ENCODE measurements around the gene SERTM2. TPM values are rescaled to one million over a fixed set of nuclear protein-coding genes. Genes with fewer than 3 reads are reported as not detected.

Gene SERTM2
- total RNA-seq, 1 experiment from 2014 or later, result 0.37 TPM

DNA sequence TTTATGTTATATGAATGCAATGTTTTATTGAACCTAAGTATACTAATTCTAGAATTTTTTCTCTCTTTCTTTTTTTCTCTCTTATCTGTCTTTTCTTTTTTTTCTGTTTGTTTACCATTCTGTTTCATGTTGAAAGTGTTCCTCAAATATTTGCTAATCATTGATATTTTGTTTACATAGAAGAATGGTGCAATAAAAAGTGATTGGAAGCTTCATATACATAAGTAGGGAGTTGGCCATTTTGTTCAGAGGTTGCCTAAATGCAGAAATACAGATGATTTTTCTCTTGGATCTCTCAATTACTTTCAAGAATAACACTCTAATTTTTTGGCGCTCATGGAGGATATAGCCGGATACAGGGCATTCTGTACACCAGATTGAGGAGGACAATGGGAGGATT is 5.7 kb upstream of the SERTM2 start (continued):
- TF ChIP-seq, protein P1, sequence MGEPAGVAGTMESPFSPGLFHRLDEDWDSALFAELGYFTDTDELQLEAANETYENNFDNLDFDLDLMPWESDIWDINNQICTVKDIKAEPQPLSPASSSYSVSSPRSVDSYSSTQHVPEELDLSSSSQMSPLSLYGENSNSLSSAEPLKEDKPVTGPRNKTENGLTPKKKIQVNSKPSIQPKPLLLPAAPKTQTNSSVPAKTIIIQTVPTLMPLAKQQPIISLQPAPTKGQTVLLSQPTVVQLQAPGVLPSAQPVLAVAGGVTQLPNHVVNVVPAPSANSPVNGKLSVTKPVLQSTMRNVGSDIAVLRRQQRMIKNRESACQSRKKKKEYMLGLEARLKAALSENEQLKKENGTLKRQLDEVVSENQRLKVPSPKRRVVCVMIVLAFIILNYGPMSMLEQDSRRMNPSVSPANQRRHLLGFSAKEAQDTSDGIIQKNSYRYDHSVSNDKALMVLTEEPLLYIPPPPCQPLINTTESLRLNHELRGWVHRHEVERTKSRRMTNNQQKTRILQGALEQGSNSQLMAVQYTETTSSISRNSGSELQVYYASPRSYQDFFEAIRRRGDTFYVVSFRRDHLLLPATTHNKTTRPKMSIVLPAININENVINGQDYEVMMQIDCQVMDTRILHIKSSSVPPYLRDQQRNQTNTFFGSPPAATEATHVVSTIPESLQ (CRISPR knock-in tag; IDR thresholded peaks at IDR 0.05), result no peak
- TF ChIP-seq, protein P2, sequence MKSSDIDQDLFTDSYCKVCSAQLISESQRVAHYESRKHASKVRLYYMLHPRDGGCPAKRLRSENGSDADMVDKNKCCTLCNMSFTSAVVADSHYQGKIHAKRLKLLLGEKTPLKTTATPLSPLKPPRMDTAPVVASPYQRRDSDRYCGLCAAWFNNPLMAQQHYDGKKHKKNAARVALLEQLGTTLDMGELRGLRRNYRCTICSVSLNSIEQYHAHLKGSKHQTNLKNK (CRISPR knock-in tag; IDR thresholded peaks at IDR 0.05), result no peak
- TF ChIP-seq, protein P3, sequence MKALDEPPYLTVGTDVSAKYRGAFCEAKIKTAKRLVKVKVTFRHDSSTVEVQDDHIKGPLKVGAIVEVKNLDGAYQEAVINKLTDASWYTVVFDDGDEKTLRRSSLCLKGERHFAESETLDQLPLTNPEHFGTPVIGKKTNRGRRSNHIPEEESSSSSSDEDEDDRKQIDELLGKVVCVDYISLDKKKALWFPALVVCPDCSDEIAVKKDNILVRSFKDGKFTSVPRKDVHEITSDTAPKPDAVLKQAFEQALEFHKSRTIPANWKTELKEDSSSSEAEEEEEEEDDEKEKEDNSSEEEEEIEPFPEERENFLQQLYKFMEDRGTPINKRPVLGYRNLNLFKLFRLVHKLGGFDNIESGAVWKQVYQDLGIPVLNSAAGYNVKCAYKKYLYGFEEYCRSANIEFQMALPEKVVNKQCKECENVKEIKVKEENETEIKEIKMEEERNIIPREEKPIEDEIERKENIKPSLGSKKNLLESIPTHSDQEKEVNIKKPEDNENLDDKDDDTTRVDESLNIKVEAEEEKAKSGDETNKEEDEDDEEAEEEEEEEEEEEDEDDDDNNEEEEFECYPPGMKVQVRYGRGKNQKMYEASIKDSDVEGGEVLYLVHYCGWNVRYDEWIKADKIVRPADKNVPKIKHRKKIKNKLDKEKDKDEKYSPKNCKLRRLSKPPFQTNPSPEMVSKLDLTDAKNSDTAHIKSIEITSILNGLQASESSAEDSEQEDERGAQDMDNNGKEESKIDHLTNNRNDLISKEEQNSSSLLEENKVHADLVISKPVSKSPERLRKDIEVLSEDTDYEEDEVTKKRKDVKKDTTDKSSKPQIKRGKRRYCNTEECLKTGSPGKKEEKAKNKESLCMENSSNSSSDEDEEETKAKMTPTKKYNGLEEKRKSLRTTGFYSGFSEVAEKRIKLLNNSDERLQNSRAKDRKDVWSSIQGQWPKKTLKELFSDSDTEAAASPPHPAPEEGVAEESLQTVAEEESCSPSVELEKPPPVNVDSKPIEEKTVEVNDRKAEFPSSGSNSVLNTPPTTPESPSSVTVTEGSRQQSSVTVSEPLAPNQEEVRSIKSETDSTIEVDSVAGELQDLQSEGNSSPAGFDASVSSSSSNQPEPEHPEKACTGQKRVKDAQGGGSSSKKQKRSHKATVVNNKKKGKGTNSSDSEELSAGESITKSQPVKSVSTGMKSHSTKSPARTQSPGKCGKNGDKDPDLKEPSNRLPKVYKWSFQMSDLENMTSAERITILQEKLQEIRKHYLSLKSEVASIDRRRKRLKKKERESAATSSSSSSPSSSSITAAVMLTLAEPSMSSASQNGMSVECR (CRISPR knock-in tag; IDR thresholded peaks at IDR 0.05; ENCODE audit: borderline replicate concordance), result no peak
- TF ChIP-seq TEAD1 (CRISPR knock-in tag; IDR thresholded peaks at IDR 0.05), result no peak
- TF ChIP-seq, protein P4, sequence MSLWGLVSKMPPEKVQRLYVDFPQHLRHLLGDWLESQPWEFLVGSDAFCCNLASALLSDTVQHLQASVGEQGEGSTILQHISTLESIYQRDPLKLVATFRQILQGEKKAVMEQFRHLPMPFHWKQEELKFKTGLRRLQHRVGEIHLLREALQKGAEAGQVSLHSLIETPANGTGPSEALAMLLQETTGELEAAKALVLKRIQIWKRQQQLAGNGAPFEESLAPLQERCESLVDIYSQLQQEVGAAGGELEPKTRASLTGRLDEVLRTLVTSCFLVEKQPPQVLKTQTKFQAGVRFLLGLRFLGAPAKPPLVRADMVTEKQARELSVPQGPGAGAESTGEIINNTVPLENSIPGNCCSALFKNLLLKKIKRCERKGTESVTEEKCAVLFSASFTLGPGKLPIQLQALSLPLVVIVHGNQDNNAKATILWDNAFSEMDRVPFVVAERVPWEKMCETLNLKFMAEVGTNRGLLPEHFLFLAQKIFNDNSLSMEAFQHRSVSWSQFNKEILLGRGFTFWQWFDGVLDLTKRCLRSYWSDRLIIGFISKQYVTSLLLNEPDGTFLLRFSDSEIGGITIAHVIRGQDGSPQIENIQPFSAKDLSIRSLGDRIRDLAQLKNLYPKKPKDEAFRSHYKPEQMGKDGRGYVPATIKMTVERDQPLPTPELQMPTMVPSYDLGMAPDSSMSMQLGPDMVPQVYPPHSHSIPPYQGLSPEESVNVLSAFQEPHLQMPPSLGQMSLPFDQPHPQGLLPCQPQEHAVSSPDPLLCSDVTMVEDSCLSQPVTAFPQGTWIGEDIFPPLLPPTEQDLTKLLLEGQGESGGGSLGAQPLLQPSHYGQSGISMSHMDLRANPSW (CRISPR knock-in tag; conservative IDR thresholded peaks at IDR 0.05; ENCODE audit: low read depth), result no peak
- no peak for TF ChIP-seq JAZF1 (CRISPR knock-in tag; IDR thresholded peaks at IDR 0.05)
- TF ChIP-seq, protein P5, sequence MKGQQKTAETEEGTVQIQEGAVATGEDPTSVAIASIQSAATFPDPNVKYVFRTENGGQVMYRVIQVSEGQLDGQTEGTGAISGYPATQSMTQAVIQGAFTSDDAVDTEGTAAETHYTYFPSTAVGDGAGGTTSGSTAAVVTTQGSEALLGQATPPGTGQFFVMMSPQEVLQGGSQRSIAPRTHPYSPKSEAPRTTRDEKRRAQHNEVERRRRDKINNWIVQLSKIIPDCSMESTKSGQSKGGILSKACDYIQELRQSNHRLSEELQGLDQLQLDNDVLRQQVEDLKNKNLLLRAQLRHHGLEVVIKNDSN (CRISPR knock-in tag; IDR thresholded peaks at IDR 0.05), result no peak
- TF ChIP-seq, protein P6, sequence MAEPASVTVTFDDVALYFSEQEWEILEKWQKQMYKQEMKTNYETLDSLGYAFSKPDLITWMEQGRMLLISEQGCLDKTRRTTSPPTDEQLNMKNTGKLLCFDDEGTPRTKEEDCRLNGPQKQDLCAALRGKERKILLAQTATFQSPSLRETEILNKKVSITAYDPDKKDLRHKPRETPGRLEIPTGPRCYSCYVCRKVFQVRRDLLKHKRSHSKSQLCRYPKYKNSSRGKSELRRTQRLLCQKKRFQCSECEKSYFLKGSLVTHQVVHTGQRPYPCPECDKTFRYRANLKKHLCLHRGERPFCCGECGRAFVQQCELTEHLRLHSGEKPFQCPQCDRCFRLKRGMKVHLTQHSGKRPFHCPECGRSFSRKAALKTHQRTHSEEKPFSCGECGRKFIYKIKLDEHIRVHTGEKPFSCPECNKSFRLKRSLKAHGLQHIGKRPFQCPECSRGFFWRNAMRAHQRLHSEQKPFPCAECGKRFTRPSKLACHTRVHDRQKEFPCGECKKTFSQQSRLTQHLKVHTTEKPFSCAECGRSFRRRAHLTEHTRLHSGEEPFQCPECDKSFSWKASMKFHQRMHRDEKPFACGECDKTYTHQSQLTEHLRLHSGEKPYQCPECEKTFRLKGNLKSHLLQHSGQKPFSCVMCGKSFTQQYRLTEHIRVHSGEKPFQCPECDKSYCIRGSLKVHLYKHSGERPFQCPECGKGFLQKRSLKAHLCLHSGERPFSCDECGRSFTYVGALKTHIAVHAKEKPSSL (CRISPR knock-in tag; conservative IDR thresholded peaks at IDR 0.05), result no peak

DNA sequence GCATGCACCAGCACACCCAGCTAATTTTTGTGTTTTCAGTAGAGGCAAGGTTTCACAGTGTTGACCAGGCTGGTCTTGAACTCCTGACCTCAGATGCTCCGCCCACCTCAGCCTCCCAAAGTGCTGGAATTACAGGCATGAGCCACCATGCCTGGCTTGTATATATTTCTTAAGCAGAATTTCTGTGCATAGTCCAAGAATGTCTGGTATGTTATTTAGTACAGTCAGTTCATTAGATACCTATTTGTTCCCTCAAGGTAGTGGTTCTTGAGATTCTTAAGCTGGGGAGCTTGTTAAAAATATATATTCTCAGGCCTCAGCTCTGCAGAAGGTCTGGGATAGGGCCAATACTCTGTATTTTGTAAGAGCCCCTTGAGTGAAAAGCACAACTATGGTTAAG is 4.6 kb upstream of the SERTM2 start:
- Mint-ChIP-seq H3K27ac (no peak overlapping the region), H3K4me1 (peaks cover 14% of the 10 kb centered on the region), H3K9me3 (no peaks in the 10 kb centered on the region), H3K4me3 (no peak overlapping the region), H3K27me3 (ENCODE audit: low read depth) (peaks cover 6% of the 10 kb centered on the region), H3K36me3 (no peaks in the 10 kb centered on the region)
- TF ChIP-seq, protein P7, sequence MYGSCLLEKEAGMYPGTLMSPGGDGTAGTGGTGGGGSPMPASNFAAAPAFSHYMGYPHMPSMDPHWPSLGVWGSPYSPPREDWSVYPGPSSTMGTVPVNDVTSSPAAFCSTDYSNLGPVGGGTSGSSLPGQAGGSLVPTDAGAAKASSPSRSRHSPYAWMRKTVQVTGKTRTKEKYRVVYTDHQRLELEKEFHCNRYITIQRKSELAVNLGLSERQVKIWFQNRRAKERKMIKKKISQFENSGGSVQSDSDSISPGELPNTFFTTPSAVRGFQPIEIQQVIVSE (CRISPR knock-in tag; IDR thresholded peaks at IDR 0.05; ENCODE audit: borderline replicate concordance), result no peak
- no peak for TF ChIP-seq SOX15 (CRISPR knock-in tag; IDR thresholded peaks at IDR 0.05)
- no peak for TF ChIP-seq FOXP1 (CRISPR knock-in tag; IDR thresholded peaks at IDR 0.05; ENCODE audit: borderline replicate concordance)
- no peak for TF ChIP-seq JUN (CRISPR knock-in tag; IDR thresholded peaks at IDR 0.05)
- TF ChIP-seq ETV6 (CRISPR knock-in tag; IDR thresholded peaks at IDR 0.05), result no peak
- TF ChIP-seq, protein P8, sequence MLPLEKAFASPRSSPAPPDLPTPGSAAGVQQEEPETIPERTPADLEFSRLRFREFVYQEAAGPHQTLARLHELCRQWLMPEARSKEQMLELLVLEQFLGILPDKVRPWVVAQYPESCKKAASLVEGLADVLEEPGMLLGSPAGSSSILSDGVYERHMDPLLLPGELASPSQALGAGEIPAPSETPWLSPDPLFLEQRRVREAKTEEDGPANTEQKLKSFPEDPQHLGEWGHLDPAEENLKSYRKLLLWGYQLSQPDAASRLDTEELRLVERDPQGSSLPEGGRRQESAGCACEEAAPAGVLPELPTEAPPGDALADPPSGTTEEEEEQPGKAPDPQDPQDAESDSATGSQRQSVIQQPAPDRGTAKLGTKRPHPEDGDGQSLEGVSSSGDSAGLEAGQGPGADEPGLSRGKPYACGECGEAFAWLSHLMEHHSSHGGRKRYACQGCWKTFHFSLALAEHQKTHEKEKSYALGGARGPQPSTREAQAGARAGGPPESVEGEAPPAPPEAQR (CRISPR knock-in tag; IDR thresholded peaks at IDR 0.05), result no peak
- no peak for TF ChIP-seq PRRX2 (CRISPR knock-in tag; IDR thresholded peaks at IDR 0.05)
- no peak for TF ChIP-seq TP53 (CRISPR knock-in tag; IDR thresholded peaks at IDR 0.05)
- TF ChIP-seq ZNF423 (CRISPR knock-in tag; IDR thresholded peaks at IDR 0.05), result no peak
- no peak for TF ChIP-seq NR2C2 (CRISPR knock-in tag; IDR thresholded peaks at IDR 0.05)
- POLR2A ChIA-PET, result no interaction called here
- ATAC-seq, result no peak
- no peak for DNase-seq (ENCODE audit: low spot score)
- CTCF ChIA-PET, result no interaction called here
